ENCODE measurements around the gene SLC10A7. TPM values are rescaled to one million over a fixed set of nuclear protein-coding genes. Genes with fewer than 3 reads are reported as not detected.

The SLC10A7 gene
- total and polyA plus RNA-seq, 10 of the 15 experiments (the other 5 are each of a cell fraction or from before 2014, with no cell fraction given), result 4.6 to 23.7 (median 15.6) TPM

DNA sequence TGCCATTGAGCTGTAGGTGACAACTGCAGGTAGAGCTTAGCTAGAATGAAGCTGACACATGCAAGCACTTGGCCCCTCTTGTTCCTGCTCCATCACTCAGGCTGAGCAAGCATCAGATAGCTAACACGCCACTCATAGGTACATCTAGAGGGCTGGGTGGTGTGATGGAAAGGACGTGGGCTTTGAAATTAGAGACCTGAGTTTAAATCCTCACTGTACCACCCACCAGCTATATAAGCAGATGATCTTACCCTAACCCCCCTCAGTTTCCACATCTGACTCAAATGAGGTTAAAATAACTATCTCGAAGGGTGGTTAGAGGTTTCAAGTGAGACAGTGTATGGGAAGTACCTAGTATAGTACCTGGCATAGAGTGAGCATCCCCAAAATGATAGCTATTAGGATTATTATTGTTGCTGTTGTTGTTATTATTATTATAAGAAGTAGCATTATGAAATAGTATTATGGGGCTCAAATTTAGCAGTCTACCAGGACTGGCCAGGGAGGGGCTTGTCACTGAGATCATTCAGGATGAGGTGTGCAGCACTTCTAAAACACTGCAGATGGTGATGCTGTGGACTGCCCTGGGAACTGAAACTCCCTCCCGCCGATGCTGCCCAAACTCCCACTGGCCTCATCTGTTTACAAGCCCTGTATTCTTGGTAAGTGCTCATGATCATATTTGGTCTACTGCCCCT is 248.4 kb downstream of the SLC10A7 start (continued):
- TF ChIP-seq, protein P1, sequence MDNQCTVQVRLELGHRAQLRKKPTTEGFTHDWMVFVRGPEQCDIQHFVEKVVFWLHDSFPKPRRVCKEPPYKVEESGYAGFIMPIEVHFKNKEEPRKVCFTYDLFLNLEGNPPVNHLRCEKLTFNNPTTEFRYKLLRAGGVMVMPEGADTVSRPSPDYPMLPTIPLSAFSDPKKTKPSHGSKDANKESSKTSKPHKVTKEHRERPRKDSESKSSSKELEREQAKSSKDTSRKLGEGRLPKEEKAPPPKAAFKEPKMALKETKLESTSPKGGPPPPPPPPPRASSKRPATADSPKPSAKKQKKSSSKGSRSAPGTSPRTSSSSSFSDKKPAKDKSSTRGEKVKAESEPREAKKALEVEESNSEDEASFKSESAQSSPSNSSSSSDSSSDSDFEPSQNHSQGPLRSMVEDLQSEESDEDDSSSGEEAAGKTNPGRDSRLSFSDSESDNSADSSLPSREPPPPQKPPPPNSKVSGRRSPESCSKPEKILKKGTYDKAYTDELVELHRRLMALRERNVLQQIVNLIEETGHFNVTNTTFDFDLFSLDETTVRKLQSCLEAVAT (IDR thresholded peaks at IDR 0.05), result peak; percentile 60
- TF ChIP-seq BMI1 (IDR thresholded peaks at IDR 0.05; ENCODE audit: borderline replicate concordance) (peak; percentile 53; the same call in 1 of the 2 replicates), ZNF217 (IDR thresholded peaks at IDR 0.05) (peak; percentile 88), CREM (IDR thresholded peaks at IDR 0.05; ENCODE audit: low read depth) (peak; percentile 84), JUND (IDR thresholded peaks at IDR 0.05; ENCODE audit: low read depth, low read length) (peak; percentile 19; the same call in 1 of the 2 replicates), POLR2AphosphoS2 (IDR thresholded peaks at IDR 0.05; ENCODE audit: low read depth, low read length) (peak; percentile 63; the same call in 1 of the 2 replicates), RAD21 (IDR thresholded peaks at IDR 0.05; ENCODE audit: insufficient read depth, low read depth, low read length) (peak; percentile 5; the same call in 1 of the 2 replicates), SMARCA5 (IDR thresholded peaks at IDR 0.05) (no peak; the same call in 1 of the 2 replicates), RAD51 (IDR thresholded peaks at IDR 0.05) (no peak), ZNF384 (IDR thresholded peaks at IDR 0.05; ENCODE audit: borderline replicate concordance, low read depth, low read length) (no peak), IKZF1 (conservative IDR thresholded peaks at IDR 0.05) (peak; percentile 81), TARDBP (IDR thresholded peaks at IDR 0.05; ENCODE audit: borderline replicate concordance) (no peak), SUZ12 (IDR thresholded peaks at IDR 0.05; ENCODE audit: unreplicated experiment) (no peak)
- TF ChIP-seq, protein P2, sequence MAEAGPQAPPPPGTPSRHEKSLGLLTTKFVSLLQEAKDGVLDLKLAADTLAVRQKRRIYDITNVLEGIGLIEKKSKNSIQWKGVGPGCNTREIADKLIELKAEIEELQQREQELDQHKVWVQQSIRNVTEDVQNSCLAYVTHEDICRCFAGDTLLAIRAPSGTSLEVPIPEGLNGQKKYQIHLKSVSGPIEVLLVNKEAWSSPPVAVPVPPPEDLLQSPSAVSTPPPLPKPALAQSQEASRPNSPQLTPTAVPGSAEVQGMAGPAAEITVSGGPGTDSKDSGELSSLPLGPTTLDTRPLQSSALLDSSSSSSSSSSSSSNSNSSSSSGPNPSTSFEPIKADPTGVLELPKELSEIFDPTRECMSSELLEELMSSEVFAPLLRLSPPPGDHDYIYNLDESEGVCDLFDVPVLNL (IDR thresholded peaks at IDR 0.05; ENCODE audit: low read depth, low read length), result no peak
- TF ChIP-seq, protein P3, sequence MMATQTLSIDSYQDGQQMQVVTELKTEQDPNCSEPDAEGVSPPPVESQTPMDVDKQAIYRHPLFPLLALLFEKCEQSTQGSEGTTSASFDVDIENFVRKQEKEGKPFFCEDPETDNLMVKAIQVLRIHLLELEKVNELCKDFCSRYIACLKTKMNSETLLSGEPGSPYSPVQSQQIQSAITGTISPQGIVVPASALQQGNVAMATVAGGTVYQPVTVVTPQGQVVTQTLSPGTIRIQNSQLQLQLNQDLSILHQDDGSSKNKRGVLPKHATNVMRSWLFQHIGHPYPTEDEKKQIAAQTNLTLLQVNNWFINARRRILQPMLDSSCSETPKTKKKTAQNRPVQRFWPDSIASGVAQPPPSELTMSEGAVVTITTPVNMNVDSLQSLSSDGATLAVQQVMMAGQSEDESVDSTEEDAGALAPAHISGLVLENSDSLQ (IDR thresholded peaks at IDR 0.05), result peak; percentile 87
- TF ChIP-seq, protein P4, sequence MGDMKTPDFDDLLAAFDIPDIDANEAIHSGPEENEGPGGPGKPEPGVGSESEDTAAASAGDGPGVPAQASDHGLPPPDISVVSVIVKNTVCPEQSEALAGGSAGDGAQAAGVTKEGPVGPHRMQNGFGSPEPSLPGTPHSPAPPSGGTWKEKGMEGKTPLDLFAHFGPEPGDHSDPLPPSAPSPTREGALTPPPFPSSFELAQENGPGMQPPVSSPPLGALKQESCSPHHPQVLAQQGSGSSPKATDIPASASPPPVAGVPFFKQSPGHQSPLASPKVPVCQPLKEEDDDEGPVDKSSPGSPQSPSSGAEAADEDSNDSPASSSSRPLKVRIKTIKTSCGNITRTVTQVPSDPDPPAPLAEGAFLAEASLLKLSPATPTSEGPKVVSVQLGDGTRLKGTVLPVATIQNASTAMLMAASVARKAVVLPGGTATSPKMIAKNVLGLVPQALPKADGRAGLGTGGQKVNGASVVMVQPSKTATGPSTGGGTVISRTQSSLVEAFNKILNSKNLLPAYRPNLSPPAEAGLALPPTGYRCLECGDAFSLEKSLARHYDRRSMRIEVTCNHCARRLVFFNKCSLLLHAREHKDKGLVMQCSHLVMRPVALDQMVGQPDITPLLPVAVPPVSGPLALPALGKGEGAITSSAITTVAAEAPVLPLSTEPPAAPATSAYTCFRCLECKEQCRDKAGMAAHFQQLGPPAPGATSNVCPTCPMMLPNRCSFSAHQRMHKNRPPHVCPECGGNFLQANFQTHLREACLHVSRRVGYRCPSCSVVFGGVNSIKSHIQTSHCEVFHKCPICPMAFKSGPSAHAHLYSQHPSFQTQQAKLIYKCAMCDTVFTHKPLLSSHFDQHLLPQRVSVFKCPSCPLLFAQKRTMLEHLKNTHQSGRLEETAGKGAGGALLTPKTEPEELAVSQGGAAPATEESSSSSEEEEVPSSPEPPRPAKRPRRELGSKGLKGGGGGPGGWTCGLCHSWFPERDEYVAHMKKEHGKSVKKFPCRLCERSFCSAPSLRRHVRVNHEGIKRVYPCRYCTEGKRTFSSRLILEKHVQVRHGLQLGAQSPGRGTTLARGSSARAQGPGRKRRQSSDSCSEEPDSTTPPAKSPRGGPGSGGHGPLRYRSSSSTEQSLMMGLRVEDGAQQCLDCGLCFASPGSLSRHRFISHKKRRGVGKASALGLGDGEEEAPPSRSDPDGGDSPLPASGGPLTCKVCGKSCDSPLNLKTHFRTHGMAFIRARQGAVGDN (IDR thresholded peaks at IDR 0.05), result peak; percentile 34
- TF ChIP-seq, protein P5, sequence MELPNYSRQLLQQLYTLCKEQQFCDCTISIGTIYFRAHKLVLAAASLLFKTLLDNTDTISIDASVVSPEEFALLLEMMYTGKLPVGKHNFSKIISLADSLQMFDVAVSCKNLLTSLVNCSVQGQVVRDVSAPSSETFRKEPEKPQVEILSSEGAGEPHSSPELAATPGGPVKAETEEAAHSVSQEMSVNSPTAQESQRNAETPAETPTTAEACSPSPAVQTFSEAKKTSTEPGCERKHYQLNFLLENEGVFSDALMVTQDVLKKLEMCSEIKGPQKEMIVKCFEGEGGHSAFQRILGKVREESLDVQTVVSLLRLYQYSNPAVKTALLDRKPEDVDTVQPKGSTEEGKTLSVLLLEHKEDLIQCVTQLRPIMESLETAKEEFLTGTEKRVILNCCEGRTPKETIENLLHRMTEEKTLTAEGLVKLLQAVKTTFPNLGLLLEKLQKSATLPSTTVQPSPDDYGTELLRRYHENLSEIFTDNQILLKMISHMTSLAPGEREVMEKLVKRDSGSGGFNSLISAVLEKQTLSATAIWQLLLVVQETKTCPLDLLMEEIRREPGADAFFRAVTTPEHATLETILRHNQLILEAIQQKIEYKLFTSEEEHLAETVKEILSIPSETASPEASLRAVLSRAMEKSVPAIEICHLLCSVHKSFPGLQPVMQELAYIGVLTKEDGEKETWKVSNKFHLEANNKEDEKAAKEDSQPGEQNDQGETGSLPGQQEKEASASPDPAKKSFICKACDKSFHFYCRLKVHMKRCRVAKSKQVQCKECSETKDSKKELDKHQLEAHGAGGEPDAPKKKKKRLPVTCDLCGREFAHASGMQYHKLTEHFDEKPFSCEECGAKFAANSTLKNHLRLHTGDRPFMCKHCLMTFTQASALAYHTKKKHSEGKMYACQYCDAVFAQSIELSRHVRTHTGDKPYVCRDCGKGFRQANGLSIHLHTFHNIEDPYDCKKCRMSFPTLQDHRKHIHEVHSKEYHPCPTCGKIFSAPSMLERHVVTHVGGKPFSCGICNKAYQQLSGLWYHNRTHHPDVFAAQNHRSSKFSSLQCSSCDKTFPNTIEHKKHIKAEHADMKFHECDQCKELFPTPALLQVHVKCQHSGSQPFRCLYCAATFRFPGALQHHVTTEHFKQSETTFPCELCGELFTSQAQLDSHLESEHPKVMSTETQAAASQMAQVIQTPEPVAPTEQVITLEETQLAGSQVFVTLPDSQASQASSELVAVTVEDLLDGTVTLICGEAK (IDR thresholded peaks at IDR 0.05; ENCODE audit: borderline replicate concordance), result no peak
